Activated CD8-positive, alpha-beta memory T cell treated with anti-CD3 and anti-CD28 coated beads for 24 hours (primary cell): ENCODE results near the gene LIMCH1.
"Not testable (repeated sequence)": the region's sequence is repeated elsewhere in the genome, so short reads cannot be mapped to it uniquely, and the experiment has no call there.

Experiments used
- DNase-seq: peaks from one replicate; pipeline ENCODE4 v3.0.0-alpha.2; 2020

The LIMCH1 gene

DNA sequence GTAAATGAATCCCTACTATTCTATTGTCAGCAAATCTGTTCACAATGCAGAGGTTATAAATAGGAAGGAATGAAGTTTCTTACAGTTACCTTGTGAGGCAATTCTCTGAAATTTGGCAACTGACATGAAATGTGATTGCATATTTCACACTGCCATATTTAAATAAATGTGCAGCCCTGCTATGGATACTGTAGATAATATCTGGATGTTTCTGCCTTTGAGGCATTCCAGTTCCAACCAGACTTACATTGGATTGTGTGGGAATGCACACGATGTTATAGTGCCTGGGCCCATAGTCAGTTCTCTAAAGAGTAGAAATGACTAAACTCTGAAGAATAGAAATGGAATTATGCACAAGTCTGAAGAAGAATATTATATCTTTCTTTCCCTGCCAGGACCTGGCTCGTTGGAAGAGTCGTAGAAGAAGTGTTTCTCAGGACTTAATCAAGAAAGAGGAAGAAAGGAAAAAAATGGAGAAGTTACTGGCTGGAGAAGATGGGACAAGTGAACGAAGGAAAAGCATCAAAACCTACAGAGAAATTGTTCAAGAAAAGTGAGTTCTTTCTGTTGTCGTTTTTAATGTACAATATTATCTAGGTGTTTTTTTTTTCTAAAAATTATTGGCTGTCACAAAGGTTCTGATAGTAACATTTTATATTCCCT, 107.9 kb downstream of the LIMCH1 start:
- no peak for DNase-seq

- no peak for DNase-seq
Observed at GRCh38 chr4:41646862-41647261, 108.9 kb downstream of the LIMCH1 start.

- no peak for DNase-seq
Observed at GRCh38 chr4:41647383-41647782, 109.4 kb downstream of the LIMCH1 start.

- DNase-seq: not testable (repeated sequence)
Observed at GRCh38 chr4:41651150-41651549, 113.2 kb downstream of the LIMCH1 start.

DNA sequence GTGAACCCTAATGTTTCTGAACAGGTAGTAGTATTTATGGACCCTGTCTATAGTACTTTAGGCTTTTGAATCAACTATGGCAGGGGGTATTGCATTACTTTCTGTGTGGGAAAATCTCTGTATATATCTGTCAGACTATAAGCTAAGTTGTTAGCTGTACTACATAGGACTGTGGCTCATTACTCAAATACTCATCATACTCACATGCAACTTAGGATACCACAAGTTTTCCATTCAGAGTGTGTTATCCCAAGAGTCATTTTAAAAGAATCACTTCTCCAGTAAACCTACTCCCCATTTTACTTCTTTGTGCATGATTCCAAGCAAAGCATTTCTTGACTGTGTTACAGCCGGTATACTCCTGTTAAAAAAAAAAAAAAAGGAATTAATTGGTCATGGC, 115.0 kb downstream of the LIMCH1 start:
- no peak for DNase-seq

DNA sequence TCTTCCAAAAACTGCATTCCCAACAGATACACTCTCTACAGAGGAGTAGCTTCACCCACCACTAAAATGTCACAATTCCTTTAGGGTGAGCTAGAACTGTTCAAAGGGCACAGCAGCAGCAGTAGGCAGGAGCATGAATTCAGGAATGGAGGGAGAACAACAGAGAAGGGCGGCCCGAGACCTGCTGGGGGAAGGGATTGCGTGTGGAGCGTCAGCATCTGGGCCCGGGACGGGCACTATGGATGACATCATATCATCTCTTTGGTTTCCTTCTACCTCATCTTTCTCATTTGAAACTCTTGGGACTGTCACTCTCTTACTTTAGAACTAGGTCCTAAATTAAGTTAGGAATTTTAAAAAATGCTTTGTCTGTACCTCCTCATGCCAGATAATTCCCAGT, 115.6 kb downstream of the LIMCH1 start:
- no peak for DNase-seq

- DNase-seq: no peak
Observed at GRCh38 chr4:41655177-41655576, 117.2 kb downstream of the LIMCH1 start.

GRCh38 chr4:41656106-41656505, 118.1 kb downstream of the LIMCH1 start:
- DNase-seq: no peak

- no peak for DNase-seq
Observed at GRCh38 chr4:41656572-41657520, 118.9 kb downstream of the LIMCH1 start.

DNA sequence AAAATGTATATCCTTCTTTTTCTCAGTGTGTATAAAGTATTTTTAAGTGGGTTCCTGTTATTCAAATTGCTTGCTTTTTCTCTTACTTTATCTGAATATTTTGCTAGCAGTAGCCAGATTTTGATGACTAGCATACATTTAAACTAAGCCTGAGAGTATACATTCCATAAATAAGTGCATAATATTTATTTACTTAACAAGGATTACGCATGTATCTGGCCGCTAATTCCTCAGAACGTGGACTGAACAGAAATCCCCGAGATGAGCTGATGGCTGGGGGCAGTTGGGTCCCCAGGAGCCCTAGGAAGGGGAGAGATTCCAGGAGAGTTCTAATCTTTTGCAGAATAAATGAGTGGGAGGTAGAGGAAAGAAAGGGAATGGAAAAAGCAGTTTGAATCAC, 119.6 kb downstream of the LIMCH1 start:
- DNase-seq: no peak

DNA sequence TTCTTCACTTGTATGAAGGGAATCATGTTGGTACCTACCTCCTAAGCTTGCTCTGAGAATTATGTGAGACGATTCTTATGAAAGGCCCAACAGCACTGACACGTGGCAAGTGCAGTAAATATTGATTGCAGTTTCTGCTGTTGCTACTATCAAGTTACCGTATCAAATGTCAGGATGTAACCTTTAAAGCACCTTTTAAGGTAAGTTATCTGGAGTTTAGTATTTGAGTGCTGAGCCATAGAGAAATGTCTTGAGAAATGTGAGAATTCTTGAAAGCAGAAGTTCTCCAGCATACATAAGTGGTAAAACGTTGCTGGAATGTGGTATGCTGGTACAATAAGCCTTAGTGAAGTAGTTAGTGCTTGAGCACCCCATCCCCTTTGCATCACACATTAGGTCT, 120.2 kb downstream of the LIMCH1 start:
- DNase-seq: no peak

- DNase-seq: no peak
Observed at GRCh38 chr4:41660352-41660751, 122.4 kb downstream of the LIMCH1 start.

- DNase-seq: peak; percentile 58
Observed at GRCh38 chr4:41661442-41662076, 123.6 kb downstream of the LIMCH1 start.

- DNase-seq: no peak
Observed at GRCh38 chr4:41665636-41666207, 127.8 kb downstream of the LIMCH1 start.

DNA sequence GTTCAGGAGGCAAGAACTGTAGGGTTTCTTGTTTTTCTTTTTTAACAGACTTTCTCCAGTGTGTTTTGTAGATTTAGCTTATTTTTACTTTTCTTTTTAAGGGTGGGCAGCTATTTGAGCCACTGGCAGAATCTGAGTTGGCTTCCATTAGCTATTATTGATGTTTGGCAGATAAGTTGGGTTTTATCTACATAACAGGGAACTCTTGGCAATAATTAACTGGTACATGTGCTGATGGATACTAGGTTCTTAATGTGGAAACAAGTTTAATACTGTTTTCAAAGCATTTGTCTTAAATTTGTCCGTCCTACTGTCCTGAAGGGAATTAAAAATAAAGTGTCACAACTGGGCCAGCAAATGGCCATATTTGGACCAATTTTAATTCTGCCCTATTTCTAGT, 130.1 kb downstream of the LIMCH1 start:
- no peak for DNase-seq

DNA sequence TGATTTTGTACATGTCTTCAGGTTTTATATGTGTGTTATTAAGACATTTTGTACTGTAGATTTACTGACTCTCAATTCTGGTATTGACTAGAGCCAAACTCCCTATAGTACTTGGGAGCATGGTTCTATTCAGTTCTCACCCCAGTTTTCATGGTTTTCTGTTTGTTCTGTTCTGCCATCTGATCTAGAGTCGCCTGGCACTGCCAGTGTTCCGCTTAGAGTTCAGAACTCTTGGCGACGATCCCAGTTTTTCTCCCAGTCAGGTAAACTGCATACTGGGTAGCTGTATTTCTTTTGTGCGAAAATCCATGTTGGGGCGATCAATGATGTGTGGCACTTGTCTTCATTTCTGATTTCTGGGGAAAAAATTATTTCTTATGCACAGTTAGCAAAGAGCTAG, 132.6 kb downstream of the LIMCH1 start:
- no peak for DNase-seq

DNA sequence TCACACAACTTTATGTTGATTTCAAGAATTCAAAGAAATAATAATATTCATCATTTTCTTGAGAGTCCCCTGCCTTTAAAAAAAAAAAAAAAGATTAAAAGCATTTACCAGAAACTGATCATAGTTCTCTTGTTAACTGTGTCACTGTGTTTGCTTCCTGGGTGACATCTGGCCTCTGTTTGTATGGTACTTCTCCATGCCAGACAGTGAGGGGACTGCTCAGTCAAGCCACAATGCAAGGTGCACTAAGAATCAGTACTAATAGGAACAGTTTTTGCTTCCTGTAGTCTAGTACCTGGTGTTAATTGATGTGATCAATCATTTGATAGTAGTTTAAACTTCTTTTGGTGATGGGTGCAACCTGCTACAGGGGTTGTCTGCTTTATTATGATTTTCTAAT, 133.0 kb downstream of the LIMCH1 start:
- no peak for DNase-seq

DNA sequence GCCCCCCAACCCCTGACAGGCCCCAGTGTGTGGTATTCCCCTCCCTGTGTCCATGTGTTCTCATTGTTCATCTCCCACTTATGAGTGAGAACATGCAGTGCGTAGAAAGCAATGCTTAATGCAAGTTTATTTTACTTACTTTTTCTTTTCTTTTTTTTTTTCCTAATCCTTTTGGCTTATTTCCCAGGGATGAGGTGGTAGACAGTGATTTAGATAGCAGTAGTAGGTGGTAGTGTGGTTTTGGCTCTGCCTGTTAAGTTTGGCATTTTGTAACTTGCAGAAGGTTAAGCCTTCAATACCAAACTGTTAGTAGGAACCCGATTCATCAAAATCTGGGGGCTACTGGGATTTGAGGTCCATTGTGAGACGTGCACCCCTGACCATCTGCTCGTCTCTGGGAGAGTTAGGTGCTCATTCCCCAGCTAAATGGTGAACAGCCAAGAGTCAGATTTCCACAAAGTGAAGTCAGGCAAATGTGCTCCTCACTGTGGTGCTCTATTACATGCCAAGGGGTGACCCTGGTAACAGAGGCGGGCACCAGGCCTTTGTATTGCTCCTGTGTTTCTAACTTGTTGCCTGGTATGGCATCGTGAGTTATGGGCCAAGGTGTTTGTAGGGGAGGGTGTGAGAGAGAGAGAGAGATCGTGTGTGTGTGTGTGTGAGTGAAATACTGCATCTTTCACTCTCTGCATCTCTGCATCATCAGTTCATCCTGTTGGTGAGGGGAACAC, 140.3 kb downstream of the LIMCH1 start:
- DNase-seq: no peak

DNA sequence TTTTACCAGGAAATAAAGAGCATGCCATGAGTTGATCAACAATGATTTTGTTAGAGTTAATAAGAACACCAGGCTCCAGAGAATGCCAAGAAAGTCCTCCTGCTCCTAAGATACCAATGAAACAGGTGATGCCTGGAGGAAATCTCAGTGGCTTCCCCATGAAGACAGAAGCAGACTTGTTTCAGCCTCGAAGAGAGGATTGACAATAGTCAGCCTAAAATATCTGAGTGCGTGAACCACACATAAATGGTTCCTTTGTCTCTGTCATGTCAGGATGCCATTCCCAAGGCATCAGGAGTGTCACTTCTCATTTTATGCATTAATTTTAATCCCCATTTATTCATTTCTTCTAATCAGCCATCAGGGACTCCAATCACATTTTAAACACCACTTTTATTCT, 141.0 kb downstream of the LIMCH1 start:
- DNase-seq: no peak

GRCh38 chr4:41679991-41680390, 142.0 kb downstream of the LIMCH1 start:
- DNase-seq: no peak

- DNase-seq: no peak
Observed at GRCh38 chr4:41681054-41681453, 143.1 kb downstream of the LIMCH1 start.

GRCh38 chr4:41683326-41683725, 145.4 kb downstream of the LIMCH1 start:
- DNase-seq: no peak

DNA sequence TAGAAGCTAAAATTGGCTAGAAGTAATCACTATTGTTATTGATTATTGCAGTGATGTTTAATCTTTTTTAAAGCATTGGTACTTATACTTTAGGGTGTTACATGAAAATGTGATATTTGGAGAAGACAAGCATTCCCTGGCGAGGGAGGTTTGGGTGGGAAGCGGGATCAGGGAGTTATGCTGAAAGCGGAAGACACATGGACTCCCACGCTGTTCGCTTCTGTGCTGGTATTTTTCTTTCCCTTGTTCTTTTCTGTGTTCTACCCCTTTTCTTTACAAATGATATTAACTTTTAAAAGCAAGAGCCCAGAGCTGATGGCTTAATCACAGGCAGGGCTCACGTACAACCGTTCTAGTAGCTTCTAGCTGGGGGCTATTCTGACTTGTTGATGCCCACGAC, 148.9 kb downstream of the LIMCH1 start:
- no peak for DNase-seq
